ENCODE data around the gene GPX6. TPM values are rescaled to one million over a fixed set of nuclear protein-coding genes. Genes with fewer than 3 reads are reported as not detected.
"Not testable (repeated sequence)": the region's sequence is repeated elsewhere in the genome, so short reads cannot be mapped to it uniquely, and the experiment has no call there.

The GPX6 gene
- total and polyA plus RNA-seq, 4 donors = not detected

DNA sequence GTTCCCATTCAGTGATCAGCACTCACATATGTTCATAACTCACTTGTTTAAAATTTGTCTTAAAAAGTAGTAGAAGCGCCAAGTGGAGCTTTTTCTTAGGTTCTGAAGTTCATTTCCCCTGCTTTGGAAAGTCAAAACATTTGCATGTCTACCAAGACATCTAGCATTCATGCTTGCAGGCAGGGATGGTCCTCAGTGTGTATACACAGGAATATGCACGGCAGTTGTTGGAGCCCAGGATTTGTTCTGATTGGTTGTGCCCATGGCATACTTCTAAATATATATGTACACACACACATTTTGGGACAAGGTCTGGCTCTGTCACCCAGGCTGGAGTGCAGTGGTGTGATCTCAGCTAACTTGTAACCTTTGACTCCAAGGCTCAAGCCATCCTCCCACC, 2.4 kb upstream of the GPX6 start:
- no peak overlapping the region for H3K4me3 ChIP-seq (ENCODE audit: low read depth in 1 of 3, low read length in 3 of 3)
- no peaks in the 10 kb centered on the region for H3K36me3 ChIP-seq (ENCODE audit: control insufficient read depth in 4 of 4, insufficient read depth in 3 of 4, low read depth in 1 of 4, low read length in 3 of 4)
- TF ChIP-seq, protein P1, sequence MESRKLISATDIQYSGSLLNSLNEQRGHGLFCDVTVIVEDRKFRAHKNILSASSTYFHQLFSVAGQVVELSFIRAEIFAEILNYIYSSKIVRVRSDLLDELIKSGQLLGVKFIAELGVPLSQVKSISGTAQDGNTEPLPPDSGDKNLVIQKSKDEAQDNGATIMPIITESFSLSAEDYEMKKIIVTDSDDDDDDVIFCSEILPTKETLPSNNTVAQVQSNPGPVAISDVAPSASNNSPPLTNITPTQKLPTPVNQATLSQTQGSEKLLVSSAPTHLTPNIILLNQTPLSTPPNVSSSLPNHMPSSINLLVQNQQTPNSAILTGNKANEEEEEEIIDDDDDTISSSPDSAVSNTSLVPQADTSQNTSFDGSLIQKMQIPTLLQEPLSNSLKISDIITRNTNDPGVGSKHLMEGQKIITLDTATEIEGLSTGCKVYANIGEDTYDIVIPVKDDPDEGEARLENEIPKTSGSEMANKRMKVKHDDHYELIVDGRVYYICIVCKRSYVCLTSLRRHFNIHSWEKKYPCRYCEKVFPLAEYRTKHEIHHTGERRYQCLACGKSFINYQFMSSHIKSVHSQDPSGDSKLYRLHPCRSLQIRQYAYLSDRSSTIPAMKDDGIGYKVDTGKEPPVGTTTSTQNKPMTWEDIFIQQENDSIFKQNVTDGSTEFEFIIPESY (IDR thresholded peaks at IDR 0.05) = no peak
- no peak overlapping the region for H3K27ac ChIP-seq (ENCODE audit: low read depth in 1 of 2, low read length in 2 of 2)
- no peak for DNase-seq (ENCODE audit: low spot score)
- 77% methylated on average over 2 of the region's 2 CpGs for WGBS
- no peaks in the 10 kb centered on the region for H3K9me3 ChIP-seq (ENCODE audit: control insufficient read depth in 4 of 4, low read length in 3 of 4)
- H3K27me3 ChIP-seq (ENCODE audit: control insufficient read depth in 4 of 4, insufficient read depth in 4 of 4, low read length in 3 of 4) = peaks cover 0 to 4% (median 1%) of the 10 kb centered on the region in 4 donors
- H3K4me1 ChIP-seq (ENCODE audit: control insufficient read depth in 4 of 4, insufficient read depth in 4 of 4, low read length in 3 of 4) = no peaks in the 10 kb centered on the region
- H3K9ac ChIP-seq (ENCODE audit: low read depth in 1 of 2, low read length in 2 of 2) = no peak overlapping the region

DNA sequence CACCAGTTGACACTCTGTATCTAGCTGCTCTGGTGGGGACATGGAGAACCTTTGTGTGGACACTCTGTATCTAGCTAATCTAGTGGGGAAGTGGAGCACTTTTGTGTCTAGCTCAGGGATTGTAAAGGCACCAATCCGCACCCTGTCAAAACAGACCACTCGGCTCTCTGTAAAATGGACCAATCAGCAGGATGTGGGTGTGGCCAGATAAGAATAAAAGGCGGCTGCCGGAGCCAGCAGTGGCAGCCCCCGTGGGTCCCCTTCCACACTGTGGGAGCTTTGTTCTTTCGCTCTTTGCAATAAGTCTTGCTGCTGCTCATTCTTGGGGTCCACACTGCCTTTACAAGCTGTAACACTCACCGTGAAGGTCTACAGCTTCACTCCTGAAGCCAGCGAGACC, 3.2 kb downstream of the GPX6 start:
- not testable (repeated sequence) for H3K4me3 ChIP-seq (ENCODE audit: low read depth in 1 of 3, low read length in 3 of 3); H3K9ac ChIP-seq (ENCODE audit: low read depth in 1 of 2, low read length in 2 of 2); H3K4me1 ChIP-seq (ENCODE audit: control insufficient read depth in 4 of 4, insufficient read depth in 4 of 4, low read length in 3 of 4); H3K9me3 ChIP-seq (ENCODE audit: control insufficient read depth in 4 of 4, low read length in 3 of 4); H3K36me3 ChIP-seq (ENCODE audit: control insufficient read depth in 4 of 4, insufficient read depth in 3 of 4, low read depth in 1 of 4, low read length in 3 of 4); DNase-seq (ENCODE audit: low spot score); H3K27me3 ChIP-seq (ENCODE audit: control insufficient read depth in 4 of 4, insufficient read depth in 4 of 4, low read length in 3 of 4); H3K27ac ChIP-seq (ENCODE audit: low read depth in 1 of 2, low read length in 2 of 2)
- WGBS = 92% methylated on average over 8 of the region's 8 CpGs

GRCh38 chr6:28511628-28512300, 3.8 kb downstream of the GPX6 start:
- Histone ChIP-seq H3K9me3 (ENCODE audit: control insufficient read depth in 4 of 4, low read length in 3 of 4) (no peaks in the 10 kb centered on the region), H3K4me1 (ENCODE audit: control insufficient read depth in 4 of 4, insufficient read depth in 4 of 4, low read length in 3 of 4) (no peaks in the 10 kb centered on the region), H3K36me3 (ENCODE audit: control insufficient read depth in 4 of 4, insufficient read depth in 3 of 4, low read depth in 1 of 4, low read length in 3 of 4) (no peaks in the 10 kb centered on the region), H3K27ac (ENCODE audit: low read depth in 1 of 2, low read length in 2 of 2) (no peak overlapping the region), H3K27me3 (ENCODE audit: control insufficient read depth in 4 of 4, insufficient read depth in 4 of 4, low read length in 3 of 4) (peaks cover 0 to 2% (median 0%) of the 10 kb centered on the region in 4 donors), H3K4me3 (ENCODE audit: low read depth in 1 of 3, low read length in 3 of 3) (no peak overlapping the region), H3K9ac (ENCODE audit: low read depth in 1 of 2, low read length in 2 of 2) (no peak overlapping the region)
- WGBS = 96% methylated on average over 51 of the region's 51 CpGs
- DNase-seq (ENCODE audit: low spot score) = no peak
- TF ChIP-seq EGR1 (IDR thresholded peaks at IDR 0.05; ENCODE audit: low read depth in 2 of 2) (no peak), HNF4G (IDR thresholded peaks at IDR 0.05) (no peak), CTCF (IDR thresholded peaks at IDR 0.05; ENCODE audit: low read depth, low read length, missing input control) (no peak), GABPA (IDR thresholded peaks at IDR 0.05 in 1 of 2, conservative IDR thresholded peaks at IDR 0.05 in 1 of 2) (no peak), FOXA1 (IDR thresholded peaks at IDR 0.05) (no peak), SP1 (IDR thresholded peaks at IDR 0.05) (no peak), JUND (IDR thresholded peaks at IDR 0.05) (no peak), NR2F2 (IDR thresholded peaks at IDR 0.05) (no peak), RAD21 (IDR thresholded peaks at IDR 0.05) (no peak), HNF4A (conservative IDR thresholded peaks at IDR 0.05) (no peak), TAF1 (conservative IDR thresholded peaks at IDR 0.05) (no peak), FOXA2 (IDR thresholded peaks at IDR 0.05) (no peak)
- TF ChIP-seq, protein P2, sequence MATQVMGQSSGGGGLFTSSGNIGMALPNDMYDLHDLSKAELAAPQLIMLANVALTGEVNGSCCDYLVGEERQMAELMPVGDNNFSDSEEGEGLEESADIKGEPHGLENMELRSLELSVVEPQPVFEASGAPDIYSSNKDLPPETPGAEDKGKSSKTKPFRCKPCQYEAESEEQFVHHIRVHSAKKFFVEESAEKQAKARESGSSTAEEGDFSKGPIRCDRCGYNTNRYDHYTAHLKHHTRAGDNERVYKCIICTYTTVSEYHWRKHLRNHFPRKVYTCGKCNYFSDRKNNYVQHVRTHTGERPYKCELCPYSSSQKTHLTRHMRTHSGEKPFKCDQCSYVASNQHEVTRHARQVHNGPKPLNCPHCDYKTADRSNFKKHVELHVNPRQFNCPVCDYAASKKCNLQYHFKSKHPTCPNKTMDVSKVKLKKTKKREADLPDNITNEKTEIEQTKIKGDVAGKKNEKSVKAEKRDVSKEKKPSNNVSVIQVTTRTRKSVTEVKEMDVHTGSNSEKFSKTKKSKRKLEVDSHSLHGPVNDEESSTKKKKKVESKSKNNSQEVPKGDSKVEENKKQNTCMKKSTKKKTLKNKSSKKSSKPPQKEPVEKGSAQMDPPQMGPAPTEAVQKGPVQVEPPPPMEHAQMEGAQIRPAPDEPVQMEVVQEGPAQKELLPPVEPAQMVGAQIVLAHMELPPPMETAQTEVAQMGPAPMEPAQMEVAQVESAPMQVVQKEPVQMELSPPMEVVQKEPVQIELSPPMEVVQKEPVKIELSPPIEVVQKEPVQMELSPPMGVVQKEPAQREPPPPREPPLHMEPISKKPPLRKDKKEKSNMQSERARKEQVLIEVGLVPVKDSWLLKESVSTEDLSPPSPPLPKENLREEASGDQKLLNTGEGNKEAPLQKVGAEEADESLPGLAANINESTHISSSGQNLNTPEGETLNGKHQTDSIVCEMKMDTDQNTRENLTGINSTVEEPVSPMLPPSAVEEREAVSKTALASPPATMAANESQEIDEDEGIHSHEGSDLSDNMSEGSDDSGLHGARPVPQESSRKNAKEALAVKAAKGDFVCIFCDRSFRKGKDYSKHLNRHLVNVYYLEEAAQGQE (IDR thresholded peaks at IDR 0.05) = no peak
- TF ChIP-seq, protein P3, sequence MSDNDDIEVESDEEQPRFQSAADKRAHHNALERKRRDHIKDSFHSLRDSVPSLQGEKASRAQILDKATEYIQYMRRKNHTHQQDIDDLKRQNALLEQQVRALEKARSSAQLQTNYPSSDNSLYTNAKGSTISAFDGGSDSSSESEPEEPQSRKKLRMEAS (IDR thresholded peaks at IDR 0.05) = no peak
